ENCODE measurements around the gene GPR173. TPM values are rescaled to one million over a fixed set of nuclear protein-coding genes. Genes with fewer than 3 reads are reported as not detected.

The GPR173 gene
- total and polyA plus RNA-seq, 9 of the 15 experiments (the other 6 are each of a cell fraction or from before 2014, with no cell fraction given), result 0.01 TPM; not detected in 8

DNA sequence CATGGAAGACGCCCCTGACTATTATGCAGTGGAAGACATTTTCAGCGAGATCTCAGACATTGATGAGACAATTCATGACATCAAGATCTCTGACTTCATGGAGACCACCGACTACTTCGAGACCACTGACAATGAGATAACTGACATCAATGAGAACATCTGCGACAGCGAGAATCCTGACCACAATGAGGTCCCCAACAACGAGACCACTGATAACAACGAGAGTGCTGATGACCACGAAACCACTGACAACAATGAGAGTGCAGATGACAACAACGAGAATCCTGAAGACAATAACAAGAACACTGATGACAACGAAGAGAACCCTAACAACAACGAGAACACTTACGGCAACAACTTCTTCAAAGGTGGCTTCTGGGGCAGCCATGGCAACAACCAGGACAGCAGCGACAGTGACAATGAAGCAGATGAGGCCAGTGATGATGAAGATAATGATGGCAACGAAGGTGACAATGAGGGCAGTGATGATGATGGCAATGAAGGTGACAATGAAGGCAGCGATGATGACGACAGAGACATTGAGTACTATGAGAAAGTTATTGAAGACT lies 37.2 kb downstream of the GPR173 start (continued):
- TF ChIP-seq PHB (CRISPR knock-in tag; IDR thresholded peaks at IDR 0.05), result no peak
- no peak for TF ChIP-seq ESRRA (IDR thresholded peaks at IDR 0.05; ENCODE audit: borderline replicate concordance, low read depth)
- no peak for TF ChIP-seq ZNF253 (CRISPR knock-in tag; conservative IDR thresholded peaks at IDR 0.05)
- no peak for TF ChIP-seq KLF6 (CRISPR knock-in tag; IDR thresholded peaks at IDR 0.05; ENCODE audit: borderline replicate concordance)
- no peak for TF ChIP-seq CBX5 (IDR thresholded peaks at IDR 0.05; ENCODE audit: borderline replicate concordance, low read depth)
- TF ChIP-seq PCBP2 (IDR thresholded peaks at IDR 0.05; ENCODE audit: low read depth, low read length, poor library complexity, severe bottlenecking), result no peak
- TF ChIP-seq, protein P1, sequence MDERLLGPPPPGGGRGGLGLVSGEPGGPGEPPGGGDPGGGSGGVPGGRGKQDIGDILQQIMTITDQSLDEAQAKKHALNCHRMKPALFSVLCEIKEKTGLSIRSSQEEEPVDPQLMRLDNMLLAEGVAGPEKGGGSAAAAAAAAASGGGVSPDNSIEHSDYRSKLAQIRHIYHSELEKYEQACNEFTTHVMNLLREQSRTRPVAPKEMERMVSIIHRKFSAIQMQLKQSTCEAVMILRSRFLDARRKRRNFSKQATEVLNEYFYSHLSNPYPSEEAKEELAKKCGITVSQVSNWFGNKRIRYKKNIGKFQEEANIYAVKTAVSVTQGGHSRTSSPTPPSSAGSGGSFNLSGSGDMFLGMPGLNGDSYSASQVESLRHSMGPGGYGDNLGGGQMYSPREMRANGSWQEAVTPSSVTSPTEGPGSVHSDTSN (CRISPR knock-in tag; IDR thresholded peaks at IDR 0.05; ENCODE audit: low read depth), result no peak
- TF ChIP-seq, protein P1 (tag; conservative IDR thresholded peaks at IDR 0.05; ENCODE audit: low read depth), result no peak
- no peak for TF ChIP-seq ZKSCAN1 (IDR thresholded peaks at IDR 0.05; ENCODE audit: low read depth, low read length)

DNA sequence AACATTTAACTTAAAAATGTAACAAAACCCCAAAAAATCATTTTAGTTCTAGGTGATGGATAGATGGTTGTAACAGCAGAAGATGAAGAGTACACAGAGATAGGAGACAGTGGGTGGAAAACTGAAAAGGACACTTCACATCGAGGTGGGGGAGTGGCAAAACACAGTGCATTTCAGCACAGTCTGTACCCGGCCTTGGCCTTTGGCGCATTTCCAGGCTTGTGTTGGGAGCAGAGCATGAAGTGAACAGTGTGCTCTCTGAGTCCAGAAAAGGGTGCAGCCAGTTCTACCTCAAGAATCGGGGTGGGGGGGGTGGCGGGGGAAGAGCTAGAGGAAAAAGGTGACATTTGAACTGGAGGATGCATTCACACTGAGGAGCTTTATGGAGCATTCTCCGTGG lies 37.9 kb downstream of the GPR173 start:
- no peak overlapping the region for H3K4me3 ChIP-seq
- BruUV-seq (replicated peaks), result no TSS peak
- DNase-seq (ENCODE audit: extremely low read depth in 1 of 4, low spot score in 3 of 4) (no peak), ATAC-seq (no peak), FAIRE-seq (no peak)
- H3K9ac ChIP-seq (ENCODE audit: insufficient read depth in 1 of 2, low read depth in 2 of 2, low read length in 2 of 2), result no peak overlapping the region
- no peak overlapping the region for H2AFZ ChIP-seq (ENCODE audit: low read depth, low read length)
- H3K27me3 ChIP-seq (ENCODE audit: control insufficient read depth in 2 of 2, insufficient read depth in 2 of 2, low read length in 2 of 2), result no peaks in the 10 kb centered on the region; a peak in 2 of 5 replicates
- H3K9me3 ChIP-seq (replicated peaks; ENCODE audit: control insufficient read depth, insufficient read depth, low read depth, low read length), result no peaks in the 10 kb centered on the region; the same call in 1 of the 2 replicates
- in situ Hi-C loops (cut with MboI) (no loop called here), intact Hi-C loops (cut with micrococcal nuclease) (no loop called here)
- 0 out of 2 replicates have a peak, but pooled peaks cover 3% of the 10 kb centered on the region for H4K20me1 ChIP-seq (replicated peaks; ENCODE audit: control insufficient read depth, insufficient read depth, low read length)
- TF ChIP-seq, protein P2, sequence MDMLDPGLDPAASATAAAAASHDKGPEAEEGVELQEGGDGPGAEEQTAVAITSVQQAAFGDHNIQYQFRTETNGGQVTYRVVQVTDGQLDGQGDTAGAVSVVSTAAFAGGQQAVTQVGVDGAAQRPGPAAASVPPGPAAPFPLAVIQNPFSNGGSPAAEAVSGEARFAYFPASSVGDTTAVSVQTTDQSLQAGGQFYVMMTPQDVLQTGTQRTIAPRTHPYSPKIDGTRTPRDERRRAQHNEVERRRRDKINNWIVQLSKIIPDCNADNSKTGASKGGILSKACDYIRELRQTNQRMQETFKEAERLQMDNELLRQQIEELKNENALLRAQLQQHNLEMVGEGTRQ (CRISPR knock-in tag; IDR thresholded peaks at IDR 0.05), result no peak
- no peak for TF ChIP-seq PML (IDR thresholded peaks at IDR 0.05; ENCODE audit: low read length)
- H3K36me3 ChIP-seq (ENCODE audit: control insufficient read depth, insufficient read depth, low read length), result peaks cover 18% of the 10 kb centered on the region; the same call in 2 of the 3 replicates
- no peak overlapping the region for H3K4me2 ChIP-seq (ENCODE audit: insufficient read depth, low read length)
- WGBS (ENCODE audit: insufficient coverage, low coverage, missing lambda C conversion rate), result 34% methylated on average over 4 of the region's 6 CpGs
- peaks cover 0 to 13% of the 10 kb centered on the region in 2 experiments; a peak in 3 of 5 replicates for H3K4me1 ChIP-seq (replicated peaks in 1 of 2; ENCODE audit: control insufficient read depth in 2 of 2, insufficient read depth in 2 of 2, low read length in 2 of 2)
- POLR2A ChIA-PET, result no interaction called here
- H3K27ac ChIP-seq (ENCODE audit: extremely low read depth, low read depth, low read length), result no peak overlapping the region
- no peaks in the 10 kb centered on the region for H3K9me1 ChIP-seq (ENCODE audit: control insufficient read depth, insufficient read depth, low read length)
- CTCF ChIA-PET (ENCODE audit: low intra/inter-chr PET ratio), result no interaction called here
- peaks cover 10% of the 10 kb centered on the region for H3K79me2 ChIP-seq (ENCODE audit: control insufficient read depth, insufficient read depth, low read length)

Measured in K562 (cell line).